ENCODE measurements around the gene GRIA3.

Gene GRIA3

DNA sequence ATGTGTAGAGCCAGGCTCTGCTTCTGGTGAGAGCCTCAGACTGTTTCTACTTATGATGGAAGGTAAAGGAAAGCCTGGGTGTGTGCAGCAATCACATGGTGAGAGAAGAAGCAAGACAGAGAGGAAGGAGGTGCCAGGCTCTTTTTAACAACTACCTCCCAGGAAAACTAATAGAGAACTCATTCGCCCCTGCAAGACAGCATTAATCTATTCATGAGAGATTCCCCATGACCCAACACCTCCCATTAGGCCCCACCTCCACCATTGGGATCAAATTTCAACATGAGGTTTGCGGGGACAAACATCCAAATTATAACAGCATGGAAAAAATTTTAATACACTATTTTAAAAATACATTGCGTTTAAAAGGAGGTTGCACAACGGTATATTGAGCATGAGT is 24.7 kb upstream of the GRIA3 start:
- no peak for DNase-seq (ENCODE audit: low spot score)
- no peak for TF ChIP-seq CTCF (IDR thresholded peaks at IDR 0.05; ENCODE audit: extremely low read depth, missing control alignments)

GRCh38 chrX:123167621-123168020 is 16.5 kb upstream of the GRIA3 start:
- TF ChIP-seq CTCF (IDR thresholded peaks at IDR 0.05; ENCODE audit: extremely low read depth, missing control alignments): no peak
- no peak for DNase-seq (ENCODE audit: low spot score)

DNA sequence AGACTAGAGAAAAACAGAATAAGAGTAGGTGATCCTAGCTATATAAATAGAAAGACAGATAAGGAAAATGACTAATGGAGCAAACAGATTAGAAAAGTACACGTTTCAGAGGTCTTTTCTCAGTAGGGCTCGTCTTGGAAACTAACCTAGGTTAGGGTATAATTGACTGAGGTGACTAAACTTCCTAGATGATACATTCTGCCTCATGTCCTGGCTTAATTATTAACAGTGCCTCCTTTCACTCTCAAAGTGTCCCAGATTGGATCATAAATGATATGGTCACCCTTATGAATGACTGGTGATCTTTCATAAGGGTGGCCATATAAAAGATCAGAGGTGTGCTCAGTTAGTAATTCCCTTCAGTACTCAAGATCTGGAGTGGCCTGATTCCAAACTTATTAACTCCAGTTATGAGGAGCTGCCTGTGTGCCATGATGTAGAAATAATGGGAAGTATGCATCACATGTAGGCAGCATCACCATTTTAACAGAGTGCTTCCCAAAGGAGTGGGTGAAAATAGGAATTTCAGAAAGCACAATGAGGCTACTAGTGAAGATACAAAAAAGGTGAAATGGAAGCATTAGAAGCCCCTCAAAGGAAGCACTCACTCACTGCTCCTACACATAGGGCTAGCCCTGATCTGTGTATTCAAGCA is 14.7 kb upstream of the GRIA3 start:
- TF ChIP-seq CTCF (IDR thresholded peaks at IDR 0.05; ENCODE audit: extremely low read depth, missing control alignments): no peak
- DNase-seq (ENCODE audit: low spot score): no peak

DNA sequence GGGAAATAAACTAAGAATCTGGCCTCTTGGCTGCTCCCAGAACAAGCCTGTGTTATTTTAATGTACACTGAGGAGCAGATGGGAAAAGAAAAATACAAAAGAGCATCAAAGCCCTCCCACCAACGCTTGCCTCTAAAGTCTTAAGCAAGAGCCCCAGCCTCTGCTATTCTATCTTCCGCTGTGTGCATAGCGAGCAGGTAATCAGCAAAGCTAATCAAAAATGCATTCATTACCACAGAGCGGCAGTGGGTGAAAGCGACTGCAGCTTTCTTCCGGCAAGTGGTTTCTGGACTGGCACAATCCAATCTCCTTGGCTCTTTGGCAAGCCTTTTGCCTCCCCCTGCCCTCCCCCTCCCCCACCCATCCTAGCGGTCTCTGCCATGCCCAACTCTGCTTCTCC is 13.5 kb upstream of the GRIA3 start:
- TF ChIP-seq CTCF (IDR thresholded peaks at IDR 0.05; ENCODE audit: extremely low read depth, missing control alignments): no peak
- DNase-seq (ENCODE audit: low spot score): no peak

GRCh38 chrX:123171781-123172180 is 12.3 kb upstream of the GRIA3 start:
- TF ChIP-seq CTCF (IDR thresholded peaks at IDR 0.05; ENCODE audit: extremely low read depth, missing control alignments): no peak
- DNase-seq (ENCODE audit: low spot score): no peak

DNA sequence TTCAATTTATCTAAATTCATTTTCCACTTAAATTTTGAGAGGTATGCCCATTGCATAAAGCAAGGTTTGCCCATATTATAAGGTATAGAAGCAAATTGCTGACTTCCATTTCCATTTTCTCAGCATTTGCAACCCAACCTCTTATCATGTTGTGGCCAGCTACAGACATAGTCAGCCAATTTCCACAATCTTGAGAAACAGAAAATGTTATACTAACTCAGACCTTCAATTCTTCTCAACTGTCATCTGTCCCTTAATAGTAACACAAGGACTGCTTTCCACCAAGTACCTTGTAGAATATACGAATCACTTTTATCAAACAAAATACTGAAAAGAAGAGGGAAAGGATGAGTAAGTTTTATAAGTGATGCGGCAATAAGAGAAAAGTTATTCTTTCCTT is 11.2 kb upstream of the GRIA3 start:
- no peak for DNase-seq (ENCODE audit: low spot score)
- TF ChIP-seq CTCF (IDR thresholded peaks at IDR 0.05; ENCODE audit: extremely low read depth, missing control alignments): no peak

GRCh38 chrX:123173833-123174232 is 10.2 kb upstream of the GRIA3 start:
- no peak for TF ChIP-seq CTCF (IDR thresholded peaks at IDR 0.05; ENCODE audit: extremely low read depth, missing control alignments)
- no peak for DNase-seq (ENCODE audit: low spot score)
